Caki2 (cell line): ENCODE measurements around the gene ACAD9. TPM values are rescaled to one million over a fixed set of nuclear protein-coding genes. Genes with fewer than 3 reads are reported as not detected.
"Not testable (repeated sequence)": the region's sequence is repeated elsewhere in the genome, so short reads cannot be mapped to it uniquely, and the experiment has no call there.

Experiments
- DNase-seq: peaks from one replicate; pipeline ENCODE4 v3.0.0-alpha.2; 2015; ENCODE audit warnings: low read depth
- in situ Hi-C: cut with HindIII; loops from 2 replicates; pipeline ENCODE4 v1.10.0; 2016; ENCODE audit warnings: low sequenced_read_pairs, low pct_unique_long_range_greater_than_20kb, mixed read lengths
- total RNA-seq: library from RNA; depleted of rRNA; stranded (reverse); fragments of >200 nt; shearing (Covaris generic); gene quantifications from 2 replicates; pipeline ENCODE4 v1.2.3, GENCODE V29; 2014; ENCODE audit warnings: low replicate concordance; rRNA removed

Gene ACAD9
- total RNA-seq, result 27.6 and 34.2 TPM in 2 replicates

DNA sequence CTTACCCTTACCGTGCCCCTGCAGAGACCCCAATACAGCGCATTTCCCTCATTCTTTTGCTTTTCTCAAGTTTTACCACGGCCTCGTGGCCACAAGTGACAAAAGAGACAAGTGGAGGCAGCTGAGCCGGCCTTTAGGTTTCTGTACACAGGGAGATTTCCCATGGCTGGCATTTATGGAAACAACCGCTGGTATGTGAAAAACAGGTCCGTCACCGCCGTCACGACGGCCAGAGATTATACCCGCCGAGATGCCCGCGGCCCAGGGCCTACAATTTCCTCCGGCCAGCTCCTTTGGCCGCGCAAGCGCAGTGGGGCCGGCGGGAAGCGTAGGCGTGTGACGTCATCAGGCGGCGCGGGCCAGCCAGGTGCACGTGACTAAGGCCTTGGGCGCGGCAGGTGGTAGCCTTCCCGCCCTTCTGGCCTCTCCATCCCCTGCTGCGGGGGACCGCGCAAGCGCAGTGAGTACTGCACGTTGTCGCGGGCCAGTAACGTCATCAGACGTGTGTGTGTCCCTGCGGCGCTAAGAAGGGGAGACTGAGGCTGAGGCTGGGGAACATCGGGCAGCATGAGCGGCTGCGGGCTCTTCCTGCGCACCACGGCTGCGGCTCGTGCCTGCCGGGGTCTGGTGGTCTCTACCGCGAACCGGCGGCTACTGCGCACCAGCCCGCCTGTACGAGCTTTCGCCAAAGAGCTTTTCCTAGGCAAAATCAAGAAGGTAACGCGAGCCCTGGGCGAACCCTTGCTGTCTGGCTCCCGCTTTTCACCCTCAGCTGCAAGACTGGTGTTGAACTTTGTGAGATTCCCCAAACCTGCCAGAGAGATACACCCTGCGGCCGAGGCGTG, at the start of gene ACAD9:
Gene ACAD9 (plus strand): TSS at position 496 of the 845 bp plus-strand sequence. CDS start 72 bp downstream, at position 568.
- in situ Hi-C loops, result no loop called here

DNA sequence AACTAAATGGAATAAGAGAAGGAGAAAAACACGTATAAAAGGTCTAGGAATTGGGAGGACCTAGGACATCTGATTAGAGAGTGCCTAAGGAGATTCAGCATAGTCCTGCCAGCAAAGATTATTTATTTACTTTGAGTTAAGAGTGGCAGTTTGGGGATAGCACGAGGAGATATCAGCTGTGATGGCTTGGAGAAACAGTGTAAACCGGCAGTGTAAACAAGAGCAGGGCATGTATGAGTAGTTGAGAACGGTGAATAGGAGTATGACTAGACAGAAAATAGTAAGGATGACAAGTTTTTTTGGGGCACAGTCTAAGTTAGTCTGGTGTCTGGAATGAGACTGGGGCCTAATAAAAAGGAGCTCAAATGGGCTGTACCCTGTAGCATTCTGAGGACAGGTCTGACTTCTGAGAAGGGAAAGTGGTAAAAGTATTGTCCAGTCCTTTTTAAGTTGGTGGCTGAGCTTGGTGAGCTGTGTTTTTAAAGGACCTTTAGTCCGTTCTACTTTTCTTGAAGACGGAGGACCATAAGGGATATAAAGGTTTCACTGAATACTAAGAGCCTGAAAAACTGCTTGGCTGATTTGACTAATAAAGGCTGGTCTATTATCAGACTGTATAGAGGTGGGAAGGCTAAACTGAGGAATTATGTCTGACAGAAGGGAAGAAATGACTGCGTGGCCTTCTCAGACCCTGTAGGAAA, 49.3 kb upstream of the ACAD9 start:
- in situ Hi-C loops, DNase-seq: not testable (repeated sequence)

More for the DNA sequence above, at the start of gene ACAD9:
- DNase-seq, result peak; percentile 93

DNA sequence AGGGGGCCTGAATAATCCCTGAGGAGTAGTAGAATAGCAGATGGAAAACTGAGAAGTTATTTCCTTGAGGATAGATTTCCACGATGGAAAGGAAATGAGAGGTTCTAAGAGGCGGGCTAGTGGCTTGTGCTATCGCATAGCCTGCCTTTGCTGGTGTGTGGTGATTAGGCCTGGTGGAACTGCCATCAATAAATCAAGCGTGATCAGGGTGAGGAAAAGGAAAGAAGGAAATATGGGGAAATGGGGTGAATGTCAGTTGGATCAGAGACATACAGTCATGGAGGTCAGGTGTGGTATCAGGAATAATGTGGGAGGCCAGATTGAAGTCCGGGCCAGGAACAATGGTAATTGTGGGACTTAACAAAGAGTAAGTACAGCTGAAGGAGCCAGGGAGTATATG, 48.7 kb upstream of the ACAD9 start:
- in situ Hi-C loops, result not testable (repeated sequence)

DNA sequence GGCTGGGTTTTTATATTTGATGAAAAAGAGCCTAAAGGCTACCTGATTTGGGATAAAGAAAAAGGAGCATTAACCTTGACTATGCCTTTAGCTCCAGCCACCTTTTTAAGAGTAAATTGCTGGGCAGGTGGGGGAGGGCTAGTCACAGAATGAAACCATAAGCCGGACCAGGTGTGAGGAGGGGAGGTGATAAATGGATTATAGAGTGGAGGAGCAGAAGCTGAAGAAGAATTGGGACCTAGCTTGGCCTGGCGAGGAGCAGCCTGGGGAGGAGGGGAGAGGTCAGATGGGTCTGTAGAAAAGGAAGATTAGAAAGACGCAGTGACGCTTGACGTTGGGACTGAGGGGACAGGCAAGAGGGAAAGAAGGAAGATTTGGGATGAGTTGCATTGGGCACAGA, 46.4 kb upstream of the ACAD9 start:
- not testable (repeated sequence) for DNase-seq

More for the DNA sequence above, 48.7 kb upstream of the ACAD9 start:
- DNase-seq, result not testable (repeated sequence)

DNA sequence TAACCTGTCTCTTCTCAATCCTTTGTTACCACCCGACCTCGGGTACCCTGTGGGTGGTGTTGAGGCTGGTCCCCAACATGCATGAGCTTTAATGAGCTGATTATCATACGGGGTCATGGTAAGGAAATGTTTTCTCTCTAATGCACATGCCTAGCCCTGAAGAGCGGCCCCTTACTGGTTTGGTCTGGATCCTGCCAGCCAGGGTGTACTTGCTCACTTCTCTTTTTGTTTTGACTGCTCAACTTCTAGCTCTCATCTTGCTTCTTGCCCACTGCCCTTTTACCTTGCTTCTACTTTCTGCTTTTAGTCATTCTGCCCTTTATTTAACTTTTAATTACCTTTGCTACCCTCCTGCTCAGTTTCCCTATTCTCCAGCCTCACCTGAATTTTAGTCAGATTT, 44.3 kb upstream of the ACAD9 start:
- in situ Hi-C loops, result no loop called here

More for the DNA sequence above, 46.4 kb upstream of the ACAD9 start:
- in situ Hi-C loops, result not testable (repeated sequence)

DNA sequence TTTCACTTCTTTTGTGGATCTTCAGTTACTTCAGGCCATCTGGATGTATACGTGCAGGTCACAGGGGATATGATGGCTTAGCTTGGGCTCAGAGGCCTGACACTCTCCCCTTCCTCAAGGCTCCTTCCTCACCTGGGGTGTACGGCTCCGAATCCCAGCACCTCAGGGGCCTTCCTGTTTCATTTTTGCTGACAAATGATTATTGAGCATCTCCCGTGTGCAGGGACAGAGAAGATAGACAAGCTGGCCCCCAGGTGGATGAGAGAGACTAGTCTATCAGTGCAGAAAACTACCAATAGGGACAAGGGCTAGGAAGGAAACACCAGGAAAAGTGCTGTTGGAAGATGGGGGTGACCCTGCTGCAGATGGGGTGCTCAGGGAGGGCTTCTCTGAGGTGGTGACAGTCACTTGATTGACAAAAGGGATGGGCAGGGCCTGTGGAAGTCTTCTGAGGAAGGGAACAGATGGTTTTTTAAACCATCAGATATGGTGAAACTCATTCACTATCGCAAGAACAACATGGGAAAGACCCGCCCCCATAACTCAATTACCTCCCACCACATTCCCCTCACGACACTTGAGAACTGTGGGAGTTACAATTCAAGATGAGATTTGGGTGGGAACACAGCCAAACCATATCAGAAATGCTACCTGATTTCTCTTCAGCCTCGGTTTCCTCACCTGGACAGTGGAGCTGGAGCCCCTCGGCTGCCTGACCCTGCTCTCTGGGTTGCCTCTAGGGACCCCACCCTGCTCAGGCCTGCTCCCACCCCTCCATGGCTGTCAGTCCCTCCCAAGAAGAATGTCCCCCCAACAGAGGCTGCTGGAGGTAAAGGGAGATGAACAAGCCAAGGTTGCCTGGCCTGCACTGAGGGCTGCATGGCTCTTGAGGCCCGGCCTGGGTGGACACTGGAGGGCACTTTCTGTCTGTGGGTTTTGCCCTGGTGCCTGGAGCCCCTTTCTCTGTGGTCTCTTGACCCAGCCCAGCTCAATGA, 37.2 kb upstream of the ACAD9 start:
- DNase-seq, result no peak
- in situ Hi-C loops, result no loop called here

More for the DNA sequence above, 44.3 kb upstream of the ACAD9 start:
- DNase-seq, result no peak

DNA sequence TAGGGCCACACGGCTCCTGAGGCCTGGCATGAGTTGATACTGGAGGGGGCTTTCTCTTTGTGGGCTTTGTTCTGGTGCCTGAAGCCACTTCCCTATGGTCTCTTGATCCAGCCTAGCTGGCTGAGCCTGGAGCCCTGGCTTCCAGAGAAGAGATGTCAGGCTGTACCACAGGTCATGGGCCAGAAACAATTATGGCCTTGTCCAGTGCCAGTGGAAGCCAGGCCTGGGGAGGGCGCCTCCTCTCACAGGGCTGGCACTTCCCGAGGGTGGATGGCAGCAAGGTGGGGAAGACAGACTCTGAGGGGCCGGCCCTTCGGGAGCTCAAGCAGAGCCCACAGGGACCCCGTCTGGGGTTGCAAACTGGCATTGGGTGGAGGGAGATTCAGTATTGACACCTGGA, 34.9 kb upstream of the ACAD9 start:
- in situ Hi-C loops, result no loop called here
- DNase-seq, result no peak

DNA sequence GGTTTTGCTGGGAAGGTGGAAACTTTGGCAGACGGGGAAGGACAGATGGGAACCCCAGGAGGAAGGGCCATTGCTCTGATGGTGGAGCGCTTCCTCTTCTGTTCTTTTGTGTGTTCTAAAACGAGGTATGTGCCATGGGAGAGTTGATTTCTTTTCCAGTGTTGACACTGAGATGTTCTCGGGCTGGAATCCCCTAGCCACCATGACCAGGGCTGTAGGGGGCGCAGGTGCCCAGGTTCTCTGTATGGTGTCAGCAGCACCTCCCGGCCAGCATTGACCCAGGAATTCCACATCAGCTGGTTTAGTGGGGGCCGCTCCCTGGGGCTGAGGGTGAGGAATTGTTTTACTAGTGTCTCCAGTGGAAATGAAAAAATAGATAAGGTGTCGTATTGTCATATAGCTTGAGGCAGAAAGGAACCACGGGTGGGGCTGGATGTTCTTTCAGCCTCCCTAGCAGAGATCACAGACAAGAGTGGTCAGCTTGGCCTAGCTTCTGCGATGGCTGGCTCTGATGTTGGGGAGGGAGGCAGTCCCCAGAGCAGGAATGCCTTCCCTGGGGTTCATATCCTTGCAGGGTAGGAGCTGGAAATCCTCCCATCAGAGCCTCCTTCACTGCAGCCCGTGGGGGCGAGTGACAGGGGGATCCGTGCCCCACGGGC, 34.2 kb upstream of the ACAD9 start:
- no peak for DNase-seq
- in situ Hi-C loops, result no loop called here

DNA sequence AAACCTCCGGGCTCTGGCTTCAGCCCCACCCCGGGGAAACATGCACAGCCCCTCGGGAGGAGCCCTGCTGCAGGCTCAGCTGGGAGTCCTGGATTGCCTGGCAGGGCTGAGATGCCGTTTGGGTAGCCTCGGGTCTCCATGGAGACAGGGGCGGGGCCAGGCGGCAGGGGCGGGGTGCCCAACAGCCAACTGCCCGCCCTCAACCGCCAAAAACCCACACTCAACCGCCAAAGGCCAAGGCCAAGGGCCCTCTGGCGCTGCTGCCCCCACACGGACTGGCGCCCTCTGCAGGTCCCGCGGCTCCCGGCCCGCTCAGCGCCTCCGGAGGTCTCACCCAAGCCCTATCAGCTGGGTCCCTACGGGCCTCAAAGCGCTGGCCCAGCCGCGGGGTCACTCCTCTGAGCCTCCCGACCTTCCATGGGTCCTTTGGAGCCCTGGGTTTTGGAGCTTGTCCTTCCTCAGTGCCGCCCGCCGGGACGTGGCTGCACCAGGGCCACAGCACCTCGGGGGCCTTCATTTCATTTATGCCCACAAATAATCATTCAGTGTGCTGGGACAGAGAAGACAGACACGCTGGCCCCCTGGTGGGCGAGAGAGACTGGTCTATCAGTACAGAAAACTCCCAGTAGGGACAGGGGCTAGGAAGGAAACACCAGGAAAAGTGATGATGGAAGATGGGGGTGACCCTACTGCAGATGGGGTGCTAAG, 33.5 kb upstream of the ACAD9 start:
- in situ Hi-C loops, result no loop called here
- DNase-seq, result no peak

DNA sequence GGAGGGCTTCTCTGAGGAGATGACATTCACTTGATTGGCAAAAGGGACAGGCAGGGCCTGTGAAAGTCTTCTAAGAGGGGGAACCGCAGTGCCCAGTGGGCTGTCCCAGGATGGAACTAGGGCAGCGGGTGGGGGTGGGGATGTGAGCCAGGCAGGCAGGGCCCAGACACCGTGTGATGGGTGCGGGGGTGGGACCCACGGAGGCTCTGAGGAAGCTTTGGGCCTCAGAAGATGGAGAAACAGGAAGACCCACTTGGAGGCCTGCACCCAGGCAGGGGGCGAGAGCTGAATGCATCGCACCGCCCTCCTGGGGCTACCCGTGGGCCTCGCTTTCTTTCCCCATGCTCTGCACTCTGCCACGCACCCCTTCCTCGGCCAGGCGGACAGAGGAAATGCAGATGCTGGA, 32.9 kb upstream of the ACAD9 start:
- DNase-seq, result no peak
- in situ Hi-C loops, result no loop called here

DNA sequence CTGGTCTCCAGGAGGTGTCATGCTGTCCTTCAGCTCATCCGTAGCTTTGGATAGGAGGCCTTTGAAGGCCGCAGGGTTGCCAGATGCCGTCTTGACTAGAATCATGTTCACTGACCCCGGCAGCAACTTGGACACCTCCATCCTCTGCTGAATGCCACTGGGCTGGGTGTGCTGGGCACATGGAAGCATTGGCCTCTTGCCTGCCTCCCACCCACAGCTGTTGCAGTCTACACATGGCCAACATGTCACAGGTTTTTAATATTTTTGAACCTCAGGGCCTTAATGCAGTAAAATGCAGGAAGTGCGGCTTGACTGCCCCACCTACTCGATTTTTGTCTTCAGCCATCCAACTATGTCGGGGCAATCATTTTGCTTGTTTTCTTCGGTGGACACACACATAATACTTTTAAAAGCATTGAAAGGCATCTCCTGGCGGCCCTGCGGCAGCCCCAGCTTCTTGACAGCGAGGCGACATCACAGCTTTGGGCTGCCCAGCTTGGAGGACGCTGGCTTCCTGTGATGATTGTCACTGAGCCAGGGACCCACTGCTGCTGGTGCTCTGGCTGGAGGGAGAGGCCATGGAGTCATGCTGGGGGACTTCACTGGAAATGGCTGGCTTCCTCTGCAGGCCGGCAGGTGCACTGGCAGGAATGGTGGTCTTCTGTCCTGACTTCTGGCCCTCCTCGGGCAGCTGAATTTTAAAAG, 31.6 kb upstream of the ACAD9 start:
- no peak for DNase-seq
- in situ Hi-C loops, result no loop called here

DNA sequence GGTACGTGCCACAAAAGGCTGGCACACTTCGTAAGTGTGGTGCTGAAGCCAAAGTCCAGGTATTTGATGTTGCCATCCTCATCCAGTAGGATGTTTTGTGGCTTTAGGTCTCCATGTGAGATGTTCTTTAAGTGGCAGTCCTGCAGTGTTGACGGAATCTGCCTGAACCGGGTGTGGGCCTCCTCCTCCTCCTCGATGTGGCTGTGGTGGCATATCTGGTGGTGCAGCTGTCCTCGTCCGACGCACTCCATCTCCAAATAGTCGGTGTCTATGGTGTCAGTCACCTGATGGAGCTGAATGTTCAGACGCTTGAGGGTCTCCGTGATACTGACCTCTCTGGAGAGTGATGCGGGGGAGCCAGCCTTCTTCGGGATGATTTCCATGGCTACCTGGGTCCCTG, 30.5 kb upstream of the ACAD9 start:
- in situ Hi-C loops, result no loop called here
- DNase-seq, result no peak

DNA sequence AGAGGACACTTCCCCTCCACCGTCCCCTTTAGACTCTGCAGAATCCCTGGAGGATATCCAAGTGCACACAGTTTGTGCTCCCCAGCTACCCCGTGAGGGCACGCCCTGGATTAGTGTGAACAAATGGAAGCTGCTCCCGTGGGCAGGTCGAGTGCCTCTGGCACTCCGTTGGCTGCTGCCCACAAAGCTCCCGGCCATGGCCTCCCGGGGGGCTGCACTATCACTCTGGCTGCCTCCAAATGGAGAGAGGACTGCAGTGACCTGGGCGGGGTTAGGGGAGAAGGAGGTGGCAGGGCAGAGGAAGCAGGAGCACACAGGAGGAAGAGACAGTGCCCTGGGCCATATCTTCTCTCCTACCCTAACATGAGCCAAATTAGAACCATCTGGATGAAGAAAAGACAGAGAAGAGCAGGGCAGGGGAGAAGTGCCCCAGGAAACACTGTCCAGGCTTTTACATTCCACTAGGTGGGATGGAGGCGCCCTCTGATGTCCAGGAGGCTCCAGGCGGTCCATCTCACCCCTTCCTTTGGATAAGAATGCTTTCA, 29.4 kb upstream of the ACAD9 start:
- in situ Hi-C loops, result no loop called here
- DNase-seq, result no peak

DNA sequence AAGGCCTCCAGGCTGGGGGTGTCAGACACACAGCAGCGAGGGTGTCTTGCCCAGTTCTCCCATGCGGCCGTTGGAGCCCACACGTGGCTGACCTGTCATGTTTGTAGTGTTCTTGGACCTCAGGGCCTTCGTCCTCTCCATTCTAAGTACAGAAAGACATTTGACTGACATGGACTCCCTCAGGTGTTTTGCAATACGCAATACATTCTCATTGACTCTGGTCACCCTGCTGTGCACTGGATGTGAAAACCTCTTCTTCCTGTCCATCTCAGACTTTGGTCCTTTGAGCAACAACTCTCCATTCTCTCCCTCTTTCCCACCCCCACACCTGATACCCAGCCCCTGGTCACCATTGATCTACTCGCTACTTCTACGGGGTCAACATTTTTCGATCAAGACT, 28.9 kb upstream of the ACAD9 start:
- no peak for DNase-seq
- in situ Hi-C loops, result no loop called here

DNA sequence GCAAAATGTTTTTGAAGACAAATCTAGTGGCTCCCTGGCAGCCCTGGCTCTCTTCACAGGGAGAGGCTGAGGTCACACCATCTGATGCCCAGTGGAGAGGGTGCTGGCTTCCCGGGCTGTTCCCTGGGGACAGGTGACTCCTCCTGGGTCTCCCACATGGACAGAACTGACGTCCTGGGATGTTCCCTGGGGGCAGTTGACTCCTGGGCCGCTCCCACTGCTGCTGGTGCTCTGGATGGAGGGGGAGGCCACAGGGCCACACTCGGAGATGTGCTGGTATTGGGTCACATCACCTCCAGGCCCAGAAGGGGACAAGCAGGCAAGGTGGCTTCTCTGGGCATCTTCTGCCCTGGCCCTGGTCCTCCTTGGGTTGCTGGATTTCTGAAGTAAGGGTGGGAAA, 27.8 kb upstream of the ACAD9 start:
- DNase-seq, result no peak
- in situ Hi-C loops, result no loop called here

DNA sequence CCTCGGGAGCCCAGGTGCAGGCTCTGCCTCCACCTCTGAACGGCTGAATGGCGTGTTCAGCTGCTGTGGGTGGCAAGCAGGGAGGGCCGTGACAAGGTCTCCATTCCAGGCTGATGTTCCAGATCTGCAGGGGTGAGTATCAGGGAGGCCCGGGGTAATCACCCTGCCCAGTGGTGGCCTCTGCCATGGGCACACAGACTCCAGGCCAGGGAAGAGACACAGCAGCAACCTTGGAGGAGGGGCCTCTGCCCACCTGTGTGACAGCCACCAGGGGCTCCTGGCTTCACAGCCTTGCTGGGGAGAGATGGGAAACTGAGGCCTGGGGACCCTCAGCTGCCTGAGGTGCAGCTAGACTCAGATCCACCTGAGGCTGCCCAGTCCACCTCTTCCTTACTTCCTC, 25.6 kb upstream of the ACAD9 start:
- no peak for DNase-seq
- in situ Hi-C loops, result no loop called here
